Type B pancreatic cell (in vitro differentiated cells): ENCODE measurements around the gene MRLN. TPM values are rescaled to one million over a fixed set of nuclear protein-coding genes. Genes with fewer than 3 reads are reported as not detected.

Source experiments
- DNase-seq: peaks from one replicate; pipeline ENCODE4 v3.0.0; 2021; ENCODE audit warnings: mixed read lengths; ENCODE audit not compliant: unreplicated experiment; ENCODE audit errors: extremely low spot score
- H3K27ac Mint-ChIP-seq: 2 replicates; pipeline ENCODE4 v1.8.0; 2021; ENCODE audit warnings: mild to moderate bottlenecking, mixed read lengths
- H3K27me3 Mint-ChIP-seq: 2 replicates; pipeline ENCODE4 v1.8.0; 2021; ENCODE audit warnings: mixed read lengths
- H3K36me3 Mint-ChIP-seq: 2 replicates; pipeline ENCODE4 v1.8.0; 2021; ENCODE audit warnings: mixed read lengths
- H3K4me1 Mint-ChIP-seq: one replicate; pipeline ENCODE4 v1.8.0; 2021; ENCODE audit warnings: mixed read lengths; ENCODE audit not compliant: unreplicated experiment
- H3K4me3 Mint-ChIP-seq: 2 replicates; pipeline ENCODE4 v1.8.0; 2021; ENCODE audit warnings: mild to moderate bottlenecking, mixed read lengths
- H3K9me3 Mint-ChIP-seq: 2 replicates; pipeline ENCODE4 v1.8.0; 2021; ENCODE audit warnings: mixed read lengths
- CTCF ChIP-seq: fragments of 200-600 bp; sonication (generic); conservative IDR thresholded peaks from 2 replicates; pipeline ENCODE4 v1.5.0; 2021; ENCODE audit warnings: antibody characterized with exemption, mild to moderate bottlenecking
- total RNA-seq: library from RNA; stranded (reverse); gene quantifications from 2 replicates; pipeline ENCODE4 v1.2.1, GENCODE V29; 2021; ENCODE audit warnings: low replicate concordance

The MRLN gene
- total RNA-seq, 1 donor from 2014 or later, result 0.75 TPM

GRCh38 chr10:59711871-59712494, 41.3 kb downstream of the MRLN start:
- TF ChIP-seq CTCF, result no peak
- DNase-seq, result no peak
- peaks cover 19% of the 10 kb centered on the region for H3K4me1 Mint-ChIP-seq
- no peak overlapping the region for H3K27ac Mint-ChIP-seq
- H3K27me3 Mint-ChIP-seq, result peaks cover 32% of the 10 kb centered on the region
- H3K36me3 Mint-ChIP-seq, result no peaks in the 10 kb centered on the region
- H3K4me3 Mint-ChIP-seq, result peak overlapping the region; percentile 30
- no peaks in the 10 kb centered on the region for H3K9me3 Mint-ChIP-seq

GRCh38 chr10:59709395-59710125, 43.7 kb downstream of the MRLN start, which contains the start of gene SLC16A9:
TSS of gene SLC16A9 (minus strand) at chr10:59709850. CDS start at chr10:59684291, 25,559 bp downstream.
- peak; percentile 66 for TF ChIP-seq CTCF
- peaks cover 32% of the 10 kb centered on the region for H3K27me3 Mint-ChIP-seq
- peak within 1 kb of the TSS; percentile 73 for H3K27ac Mint-ChIP-seq
- H3K36me3 Mint-ChIP-seq, result peaks cover 9% of the 10 kb centered on the region
- DNase-seq, result peak; percentile 81
- peak within 1 kb of the TSS; percentile 89 for H3K4me3 Mint-ChIP-seq
- H3K9me3 Mint-ChIP-seq, result no peaks in the 10 kb centered on the region
- H3K4me1 Mint-ChIP-seq, result peaks cover 19% of the 10 kb centered on the region

- H3K9me3 Mint-ChIP-seq, result no peaks in the 10 kb centered on the region
- TF ChIP-seq CTCF, result no peak
- no peak for DNase-seq
- peaks cover 32% of the 10 kb centered on the region for H3K27me3 Mint-ChIP-seq
- H3K36me3 Mint-ChIP-seq, result peaks cover 13% of the 10 kb centered on the region
- H3K27ac Mint-ChIP-seq, result peak overlapping the region; percentile 48
- peak overlapping the region; percentile 88 for H3K4me3 Mint-ChIP-seq
- peaks cover 19% of the 10 kb centered on the region for H3K4me1 Mint-ChIP-seq
Observed at GRCh38 chr10:59708816-59709394, 44.4 kb downstream of the MRLN start.

- Mint-ChIP-seq H3K4me3 (peak overlapping the region; percentile 57), H3K36me3 (peaks cover 13% of the 10 kb centered on the region), H3K4me1 (peaks cover 19% of the 10 kb centered on the region), H3K27me3 (peaks cover 23% of the 10 kb centered on the region), H3K9me3 (no peaks in the 10 kb centered on the region), H3K27ac (no peak overlapping the region)
- TF ChIP-seq CTCF, result no peak
- DNase-seq, result no peak
Observed at GRCh38 chr10:59706851-59707797, 46.1 kb downstream of the MRLN start.

- peaks cover 17% of the 10 kb centered on the region for H3K4me1 Mint-ChIP-seq
- no peak overlapping the region for H3K4me3 Mint-ChIP-seq
- H3K36me3 Mint-ChIP-seq, result peaks cover 13% of the 10 kb centered on the region
- no peak for DNase-seq
- no peak overlapping the region for H3K27ac Mint-ChIP-seq
- peaks cover 15% of the 10 kb centered on the region for H3K27me3 Mint-ChIP-seq
- H3K9me3 Mint-ChIP-seq, result no peaks in the 10 kb centered on the region
- TF ChIP-seq CTCF, result no peak
Observed at GRCh38 chr10:59705931-59706330, 47.3 kb downstream of the MRLN start.
